Measurements from ENCODE around the gene MME.

GRCh38 chr3:155065537-155065936 lies 14.6 kb upstream of the MME start:
- no peak for TF ChIP-seq CTCF (IDR thresholded peaks at IDR 0.05)
- TF ChIP-seq POLR2A (IDR thresholded peaks at IDR 0.05) = no peak
